B cell (primary cell): ENCODE results near the gene DTHD1. TPM values are rescaled to one million over a fixed set of nuclear protein-coding genes. Genes with fewer than 3 reads are reported as not detected.

Experiments used
- ATAC-seq: fragments of 200-7000 bp; cut with Tn5 transposase; one replicate; pipeline ENCODE4 v1.10.0; 2021; ENCODE audit warnings: low read depth, mild to moderate bottlenecking, moderate number of reproducible peaks, moderate library complexity
- CTCF ChIA-PET: fragments of 350-600 bp; sonication (Branson Sonifier 250); formaldehyde crosslinking; loops from one replicate; lab custom pipeline; 2021; ENCODE audit warnings: antibody characterized with exemption, inconsistent platforms; lab: Charles Lee
- POLR2A ChIA-PET: fragments of 350-600 bp; sonication (Branson Sonifier 250); formaldehyde crosslinking; loops from one replicate; lab custom pipeline; 2021; ENCODE audit warnings: antibody characterized with exemption; lab: Charles Lee
- DNase-seq: peaks from one replicate; pipeline ENCODE4 v3.0.0; 2013
- H2AFZ ChIP-seq: 2 replicates; pipeline ENCODE4 v1.6.1; 2012; ENCODE audit warnings: mild to moderate bottlenecking, low read depth, low read length; ENCODE audit not compliant: insufficient read depth, poor library complexity, severe bottlenecking
- H3K27ac ChIP-seq, 2 donors: 1 replicate in 1 of 2; 2 replicates in 1 of 2; pipeline ENCODE4 v1.5.1; 2012 to 2013; ENCODE audit warnings: low read length in 2 of 2, mild to moderate bottlenecking in 2 of 2, moderate library complexity in 1 of 2
- H3K27me3 ChIP-seq, 4 experiments: fragments of 200-600 bp in 1 of 4; sonication (generic) in 1 of 4; replicated peaks in 1 of 4; 1 replicate in 2 of 4; 2 replicates in 2 of 4; pipeline versions ENCODE4 v1.6.1 to v1.7.0; 2013 to 2016; ENCODE audit warnings: low read length in 3 of 4, mild to moderate bottlenecking in 2 of 4, mixed read lengths in 1 of 4, moderate library complexity in 1 of 4; ENCODE audit not compliant: insufficient read depth in 4 of 4, control insufficient read depth in 3 of 4; ENCODE audit errors: control extremely low read depth in 1 of 4
- H3K36me3 ChIP-seq, 2 experiments: replicated peaks in 1 of 2; 1 replicate in 1 of 2; 2 replicates in 1 of 2; pipeline versions ENCODE4 v1.6.1 to v1.7.1; 2013; ENCODE audit warnings: low read length in 1 of 2; ENCODE audit not compliant: insufficient read depth in 2 of 2, control insufficient read depth in 1 of 2; ENCODE audit errors: control extremely low read depth in 1 of 2, extremely low read depth in 1 of 2
- H3K4me1 ChIP-seq, 2 donors: fragments of 200-600 bp in 1 of 2; sonication (generic) in 1 of 2; 1 replicate in 1 of 2; 2 replicates in 1 of 2; pipeline versions ENCODE4 v1.5.1 to v1.6.1; 2013 to 2017; ENCODE audit warnings: low read length in 2 of 2; ENCODE audit not compliant: control insufficient read depth in 2 of 2, insufficient read depth in 2 of 2
- H3K4me2 ChIP-seq: replicated peaks from 2 replicates; pipeline ENCODE3; 2012; ENCODE audit warnings: mild to moderate bottlenecking, low read depth, low read length; ENCODE audit not compliant: poor library complexity, severe bottlenecking
- H3K4me3 ChIP-seq, 5 experiments: fragments of 200-600 bp in 1 of 5; sonication (generic) in 1 of 5; 1 replicate in 3 of 5; 2 replicates in 2 of 5; pipeline versions ENCODE4 v1.5.1 to v1.7.0; 2011 to 2016; ENCODE audit warnings: low read length in 4 of 5, mild to moderate bottlenecking in 4 of 5, low read depth in 2 of 5, control low read depth in 1 of 5, moderate library complexity in 1 of 5; ENCODE audit not compliant: insufficient read depth in 1 of 5; ENCODE audit errors: control extremely low read depth in 1 of 5, extremely low read depth in 1 of 5
- H3K79me2 ChIP-seq: fragments of 200-600 bp; sonication (generic); one replicate; pipeline ENCODE4 v1.6.0; 2016; ENCODE audit warnings: low read length; ENCODE audit not compliant: control insufficient read depth, insufficient read depth
- H3K9ac ChIP-seq: fragments of 200-600 bp; sonication (generic); 2 replicates; pipeline ENCODE4 v1.6.1; 2017; ENCODE audit warnings: mild to moderate bottlenecking, low read length, moderate library complexity
- H3K9me3 ChIP-seq, 3 donors: one replicate each; pipeline versions ENCODE4 v1.6.1 to v1.7.1; 2013; ENCODE audit warnings: low read length in 2 of 3; ENCODE audit not compliant: control insufficient read depth in 2 of 3, insufficient read depth in 1 of 3; ENCODE audit errors: control extremely low read depth in 1 of 3
- H4K20me1 ChIP-seq: 2 replicates; pipeline ENCODE4 v1.6.0; 2012; ENCODE audit warnings: mild to moderate bottlenecking, low read length; ENCODE audit not compliant: insufficient read depth, control insufficient read depth, poor library complexity, severe bottlenecking
- H3K27ac Mint-ChIP-seq: one replicate; pipeline ENCODE4 v1.8.0; 2021; ENCODE audit warnings: mixed read lengths
- H3K27me3 Mint-ChIP-seq: one replicate; pipeline ENCODE4 v1.8.0; 2021; ENCODE audit warnings: mixed read lengths
- H3K4me1 Mint-ChIP-seq: one replicate; pipeline ENCODE4 v1.8.0; 2021; ENCODE audit warnings: mixed read lengths
- H3K4me3 Mint-ChIP-seq: one replicate; pipeline ENCODE4 v1.8.0; 2021; ENCODE audit warnings: mixed read lengths
- H3K9me3 Mint-ChIP-seq: one replicate; pipeline ENCODE4 v1.8.0; 2022; ENCODE audit warnings: mixed read lengths; ENCODE audit not compliant: insufficient read depth
- EZH2 ChIP-seq: IDR thresholded peaks from 2 replicates; pipeline ENCODE4 v1.6.1; 2012; ENCODE audit warnings: borderline replicate concordance, low read depth, mild to moderate bottlenecking, moderate library complexity, low read length; ENCODE audit not compliant: insufficient read depth, poor library complexity, severe bottlenecking
- WGBS: methylation state at CpG from one replicate; pipeline ENCODE4 v1.1.5; 2013; ENCODE audit warnings: missing lambda C conversion rate; ENCODE audit not compliant: insufficient coverage; 5-methylcytosine and 5-hydroxymethylcytosine counted together
- intact Hi-C: fragments of 100-400 bp; cut with micrococcal nuclease; formaldehyde crosslinking; loops from one replicate; pipeline ENCODE4 v1.10.0; 2022
- polyA plus RNA-seq: library from polyadenylated mRNA; depleted of rRNA; stranded (reverse); fragments of >200 nt; gene quantifications from 2 replicates; pipeline ENCODE4 v1.2.3, GENCODE V29; 2012
- total RNA-seq, 2 donors: library from RNA; stranded (reverse); fragments of 120-200 nt in 1 of 2; gene quantifications; 1 replicate in 1 of 2; 2 replicates in 1 of 2; pipeline versions ENCODE4 v1.2.3 to v1.2.4, GENCODE V29; 2013 to 2022
- TF ChIP-seq, protein P1 (sequence below): fragments of 200-600 bp; IDR thresholded peaks from one replicate; pipeline ENCODE4 v1.8.0; 2022; ENCODE audit warnings: antibody characterized with exemption, mild to moderate bottlenecking

Gene DTHD1
- total and polyA plus RNA-seq, 2 donors (not counting 1 experiment from before 2014, with no cell fraction given): 0.04 TPM; not detected in 1

DNA sequence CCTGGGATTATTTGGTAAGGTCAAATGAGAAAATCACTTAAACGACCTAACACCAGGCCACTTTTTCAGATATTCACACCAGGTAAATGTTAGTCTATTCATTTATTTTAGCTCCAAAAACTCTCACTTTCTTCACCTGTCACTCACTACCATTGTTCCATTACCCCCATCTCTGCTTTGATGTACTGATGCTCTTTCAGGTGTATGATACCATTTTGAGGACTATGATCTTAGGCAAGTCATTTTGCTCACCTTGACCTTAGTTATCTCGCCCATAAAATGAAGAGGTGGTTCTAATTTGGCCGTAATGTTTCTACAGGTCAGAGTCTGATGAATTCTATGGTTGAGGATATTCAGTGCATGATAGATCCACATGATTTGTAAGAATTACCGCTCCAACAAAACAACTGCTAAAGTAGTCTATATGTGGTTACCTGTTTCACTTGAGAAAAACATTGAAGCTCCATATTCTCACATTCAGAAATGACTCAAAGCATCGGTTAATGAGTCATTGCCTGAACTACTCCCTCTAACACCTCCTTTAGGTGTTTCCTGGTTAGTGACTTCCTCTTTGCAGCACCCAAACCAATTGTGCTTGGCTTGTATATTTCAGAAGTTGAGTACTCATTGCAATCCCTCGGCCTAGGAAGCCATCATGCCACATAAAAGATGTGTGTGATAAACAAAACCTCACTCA, 4.5 kb downstream of the DTHD1 start:
- Histone ChIP-seq H3K4me3 (peak overlapping the region in 1 of 5 experiments; percentile 1), H3K27me3 (peaks cover 0 to 4% (median 0%) of the 10 kb centered on the region in 4 experiments), H3K9me3 (no peaks in the 10 kb centered on the region), H3K79me2 (no peaks in the 10 kb centered on the region), H3K27ac (no peak overlapping the region), H4K20me1 (no peaks in the 10 kb centered on the region), H3K4me1 (peaks cover 4 to 9% of the 10 kb centered on the region in 2 donors), H3K36me3 (no peaks in the 10 kb centered on the region), H3K9ac (no peak overlapping the region), H3K4me2 (no peak overlapping the region), H2AFZ (peak overlapping the region; percentile 17)
- DNase-seq (peak; percentile 43), ATAC-seq (peak; percentile 96)
- Mint-ChIP-seq H3K4me1 (peaks cover 17% of the 10 kb centered on the region), H3K9me3 (no peaks in the 10 kb centered on the region), H3K27ac (peak overlapping the region; percentile 43), H3K4me3 (peak overlapping the region; percentile 38), H3K27me3 (no peaks in the 10 kb centered on the region)
- TF ChIP-seq, protein P1, sequence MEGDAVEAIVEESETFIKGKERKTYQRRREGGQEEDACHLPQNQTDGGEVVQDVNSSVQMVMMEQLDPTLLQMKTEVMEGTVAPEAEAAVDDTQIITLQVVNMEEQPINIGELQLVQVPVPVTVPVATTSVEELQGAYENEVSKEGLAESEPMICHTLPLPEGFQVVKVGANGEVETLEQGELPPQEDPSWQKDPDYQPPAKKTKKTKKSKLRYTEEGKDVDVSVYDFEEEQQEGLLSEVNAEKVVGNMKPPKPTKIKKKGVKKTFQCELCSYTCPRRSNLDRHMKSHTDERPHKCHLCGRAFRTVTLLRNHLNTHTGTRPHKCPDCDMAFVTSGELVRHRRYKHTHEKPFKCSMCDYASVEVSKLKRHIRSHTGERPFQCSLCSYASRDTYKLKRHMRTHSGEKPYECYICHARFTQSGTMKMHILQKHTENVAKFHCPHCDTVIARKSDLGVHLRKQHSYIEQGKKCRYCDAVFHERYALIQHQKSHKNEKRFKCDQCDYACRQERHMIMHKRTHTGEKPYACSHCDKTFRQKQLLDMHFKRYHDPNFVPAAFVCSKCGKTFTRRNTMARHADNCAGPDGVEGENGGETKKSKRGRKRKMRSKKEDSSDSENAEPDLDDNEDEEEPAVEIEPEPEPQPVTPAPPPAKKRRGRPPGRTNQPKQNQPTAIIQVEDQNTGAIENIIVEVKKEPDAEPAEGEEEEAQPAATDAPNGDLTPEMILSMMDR: no peak
- no peak for TF ChIP-seq EZH2
- intact Hi-C loops: loop anchor here (2.0 to 5.0 kb wide), 2 partner anchors 31 to 44 kb away; partner anchors contain the start of gene ARAP2
- ChIA-PET CTCF (interaction anchor here (0.7 kb wide), 1 partner anchor 114 kb away, joined by 3 read pairs; no protein-coding TSS in a partner anchor), POLR2A (no interaction called here)
- 80% methylated on average over 1 of the region's 6 CpGs for WGBS

DNA sequence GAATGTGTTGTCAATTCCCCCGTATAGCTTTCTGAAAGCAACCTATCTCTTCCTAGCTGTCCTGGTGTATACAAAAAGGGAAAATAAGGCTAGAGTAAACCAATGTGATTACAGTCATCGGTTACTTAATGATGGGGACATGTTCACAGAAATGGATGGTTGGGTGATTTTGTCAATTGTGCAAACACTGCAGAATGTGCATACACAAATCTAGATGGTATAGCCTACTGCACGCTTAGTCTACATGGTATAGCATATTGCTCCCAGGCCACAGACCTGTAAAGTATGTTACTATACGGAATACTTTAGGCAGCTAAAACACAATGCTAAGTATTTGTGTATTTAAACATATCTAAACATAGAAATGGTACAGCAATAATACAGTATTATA, 5.1 kb downstream of the DTHD1 start:
- TF ChIP-seq, protein P1: no peak
- TF ChIP-seq EZH2: no peak
- Histone ChIP-seq H3K4me3 (peak overlapping the region in 1 of 5 experiments; percentile 1), H3K4me1 (peaks cover 4 to 9% of the 10 kb centered on the region in 2 donors), H3K27me3 (peaks cover 0 to 2% (median 0%) of the 10 kb centered on the region in 4 experiments), H2AFZ (peak overlapping the region; percentile 17), H3K36me3 (no peaks in the 10 kb centered on the region), H4K20me1 (no peaks in the 10 kb centered on the region), H3K27ac (no peak overlapping the region), H3K9me3 (no peaks in the 10 kb centered on the region), H3K9ac (no peak overlapping the region), H3K4me2 (no peak overlapping the region), H3K79me2 (no peaks in the 10 kb centered on the region)
- Mint-ChIP-seq H3K27me3 (no peaks in the 10 kb centered on the region), H3K27ac (peak overlapping the region; percentile 3), H3K4me1 (peaks cover 17% of the 10 kb centered on the region), H3K4me3 (no peak overlapping the region), H3K9me3 (no peaks in the 10 kb centered on the region)
- ChIA-PET POLR2A (no interaction called here), CTCF (no interaction called here)
- ATAC-seq (peak; percentile 3), DNase-seq (no peak)
- intact Hi-C loops: loop anchor here (2.0 to 5.0 kb wide), 2 partner anchors 32 to 44 kb away; partner anchors contain the start of gene ARAP2
- WGBS: 80% methylated on average over 1 of the region's 4 CpGs
